HepG2 (cell line): Measurements from ENCODE around the gene TRIM2. TPM values are rescaled to one million over a fixed set of nuclear protein-coding genes. Genes with fewer than 3 reads are reported as not detected.

ENCODE experiments used
- FIP1L1 ChIP-seq: fragments of 200-400 bp; formaldehyde crosslinking; IDR thresholded peaks from 2 replicates; pipeline ENCODE4 v1.6.1; 2018; ENCODE audit warnings: low read depth, mild to moderate bottlenecking, low read length, moderate library complexity, borderline replicate concordance; ENCODE audit not compliant: insufficient read depth
- GRHL1 ChIP-seq: sonication (generic); formaldehyde crosslinking; conservative IDR thresholded peaks from 2 replicates; pipeline ENCODE4 v1.8.0; 2022; ENCODE audit warnings: missing genetic modification reagents
- PRDM4 ChIP-seq: sonication (generic); formaldehyde crosslinking; IDR thresholded peaks from 2 replicates; pipeline ENCODE4 v1.9.0; 2021; ENCODE audit warnings: missing genetic modification reagents, borderline replicate concordance
- RERE ChIP-seq: IDR thresholded peaks from 2 replicates; pipeline ENCODE4 v1.6.1; 2016; ENCODE audit warnings: low read depth, missing genetic modification reagents, missing compliant biosample characterization
- SMAD1 ChIP-seq: sonication (generic); formaldehyde crosslinking; IDR thresholded peaks from 2 replicates; pipeline ENCODE4 v1.4.0; 2020; ENCODE audit warnings: missing genetic modification reagents, low read depth, mild to moderate bottlenecking, borderline replicate concordance
- SNAI1 ChIP-seq: sonication (generic); formaldehyde crosslinking; IDR thresholded peaks from 2 replicates; pipeline ENCODE4 v1.5.0; 2020; ENCODE audit warnings: mild to moderate bottlenecking, missing genetic modification reagents, borderline replicate concordance
- TRIM22 ChIP-seq: fragments of 450-650 bp; IDR thresholded peaks from 2 replicates; pipeline ENCODE4 v1.6.1; 2017
- U2AF1 ChIP-seq: fragments of 200-400 bp; formaldehyde crosslinking; optimal IDR thresholded peaks from 2 replicates; pipeline ENCODE3; 2017; ENCODE audit warnings: mild to moderate bottlenecking, low read depth, low read length
- YEATS4 ChIP-seq: sonication (generic); formaldehyde crosslinking; IDR thresholded peaks from 2 replicates; pipeline ENCODE4 v1.4.0; 2020; ENCODE audit warnings: missing genetic modification reagents, borderline replicate concordance
- ZNF280B ChIP-seq: sonication (generic); formaldehyde crosslinking; IDR thresholded peaks from 2 replicates; pipeline ENCODE4 v1.5.0; 2020; ENCODE audit warnings: missing genetic modification reagents, mild to moderate bottlenecking, borderline replicate concordance
- ZNF292 ChIP-seq: sonication (generic); formaldehyde crosslinking; IDR thresholded peaks from 2 replicates; pipeline ENCODE4 v1.8.1; 2022; ENCODE audit warnings: mild to moderate bottlenecking, low read depth, missing genetic modification reagents, borderline replicate concordance
- ZNF598 ChIP-seq: sonication (generic); formaldehyde crosslinking; IDR thresholded peaks from 2 replicates; pipeline ENCODE4 v1.5.1; 2020; ENCODE audit warnings: mild to moderate bottlenecking, missing genetic modification reagents, borderline replicate concordance
- ZNF816 ChIP-seq: sonication (generic); formaldehyde crosslinking; IDR thresholded peaks from 2 replicates; pipeline ENCODE4 v1.8.0; 2022; ENCODE audit warnings: missing genetic modification reagents, mild to moderate bottlenecking, borderline replicate concordance
- polyA plus RNA-seq, 8 experiments: library from polyadenylated mRNA; depleted of rRNA in 3 of 8; stranded (reverse) in 7 of 8; unstranded in 1 of 8; fragments of >200 nt; fragmentation: Illumina TruSeq in 4 of 8; extraction: Trizol in 4 of 8; gene quantifications; 2 replicates each; pipeline versions ENCODE4 v1.2.1 to v1.2.3, GENCODE V29; 2011 to 2016; ENCODE audit warnings: low read depth in 4 of 8, missing spikeins in 1 of 8, mixed read lengths in 1 of 8; ENCODE audit not compliant: insufficient read depth in 1 of 8
- total RNA-seq, 5 experiments: library from RNA; depleted of rRNA; stranded (reverse); fragments of >200 nt; fragmentation: Illumina TruSeq; extraction: Trizol; gene quantifications; 2 replicates each; pipeline ENCODE4 v1.2.3, GENCODE V29; 2016; ENCODE audit warnings: low read depth in 1 of 5

TRIM2 gene
- total and polyA plus RNA-seq, 2 of the 13 experiments (the other 11 are each of a cell fraction or from before 2014, with no cell fraction given) = 2.1 to 4.2 TPM

- TF ChIP-seq SNAI1 (no peak), FIP1L1 (no peak), ZNF292 (peak; percentile 55), SMAD1 (CRISPR knock-in tag) (no peak), PRDM4 (CRISPR knock-in tag) (no peak), ZNF598 (CRISPR knock-in tag) (no peak), ZNF816 (CRISPR knock-in tag) (no peak), GRHL1 (CRISPR knock-in tag) (no peak), TRIM22 (no peak), RERE (no peak), ZNF280B (CRISPR knock-in tag) (no peak), U2AF1 (no peak), YEATS4 (CRISPR knock-in tag) (no peak)
These were observed 29.2 kb upstream of the TRIM2 start (continued) for GRCh38 chr4:153174821-153175567.
